Activated naive CD8-positive, alpha-beta T cell treated with anti-CD3 and anti-CD28 coated beads, Interleukin-2, amount 10 ng/mL, durations not matched to agents 7 days and 5 days (primary cell): Measurements from ENCODE around the gene CHD2. TPM values are rescaled to one million over a fixed set of nuclear protein-coding genes. Genes with fewer than 3 reads are reported as not detected.
"Not testable (repeated sequence)": the region's sequence is repeated elsewhere in the genome, so short reads cannot be mapped to it uniquely, and the experiment has no call there.

ENCODE experiments used
- ATAC-seq: fragments of 150-1000 bp; cut with Tn5 transposase; one replicate; pipeline ENCODE4 v1.10.0; 2021; ENCODE audit warnings: low read depth, moderate library complexity
- POLR2A ChIA-PET: fragments of 350-600 bp; sonication (Branson Sonifier 250); formaldehyde crosslinking; loops from one replicate; lab custom pipeline; 2021; ENCODE audit warnings: antibody characterized with exemption; lab: Charles Lee
- DNase-seq: peaks from one replicate; pipeline ENCODE4 v3.0.0; 2021
- H3K27ac Mint-ChIP-seq: one replicate; pipeline ENCODE4 v1.8.0; 2022; ENCODE audit warnings: mild to moderate bottlenecking, mixed read lengths
- H3K27me3 Mint-ChIP-seq: one replicate; pipeline ENCODE4 v1.8.0; 2022; ENCODE audit warnings: mild to moderate bottlenecking, moderate library complexity, mixed read lengths
- H3K36me3 Mint-ChIP-seq: one replicate; pipeline ENCODE4 v1.8.0; 2021; ENCODE audit warnings: mild to moderate bottlenecking, mixed read lengths
- H3K4me1 Mint-ChIP-seq: one replicate; pipeline ENCODE4 v1.8.0; 2021; ENCODE audit warnings: mixed read lengths
- H3K4me3 Mint-ChIP-seq: one replicate; pipeline ENCODE4 v1.8.0; 2022; ENCODE audit warnings: mild to moderate bottlenecking, moderate library complexity, mixed read lengths
- H3K9me3 Mint-ChIP-seq: one replicate; pipeline ENCODE4 v1.8.0; 2021; ENCODE audit warnings: mixed read lengths
- total RNA-seq, 2 experiments: library from RNA; stranded (reverse); gene quantifications; one replicate each; pipeline ENCODE4 v1.2.3, GENCODE V29; 2021

CHD2 gene
- total RNA-seq, 2 experiments from 2014 or later: 218 to 236 TPM

GRCh38 chr15:93055211-93055610 lies 155.1 kb downstream of the CHD2 start:
- no peaks in the 10 kb centered on the region for H3K27me3 Mint-ChIP-seq
- H3K9me3 Mint-ChIP-seq: no peaks in the 10 kb centered on the region
- no peak overlapping the region for H3K27ac Mint-ChIP-seq
- no peak overlapping the region for H3K4me3 Mint-ChIP-seq
- ATAC-seq (no peak), DNase-seq (no peak)
- H3K36me3 Mint-ChIP-seq: no peaks in the 10 kb centered on the region
- POLR2A ChIA-PET: no interaction called here
- no peaks in the 10 kb centered on the region for H3K4me1 Mint-ChIP-seq

- Mint-ChIP-seq H3K4me3 (no peak overlapping the region), H3K4me1 (no peaks in the 10 kb centered on the region), H3K27ac (no peak overlapping the region), H3K9me3 (no peaks in the 10 kb centered on the region), H3K27me3 (no peaks in the 10 kb centered on the region), H3K36me3 (no peaks in the 10 kb centered on the region)
- POLR2A ChIA-PET: no interaction called here
- no peak for ATAC-seq
- no peak for DNase-seq
Observed at GRCh38 chr15:93056836-93057235, 156.7 kb downstream of the CHD2 start.

GRCh38 chr15:93057618-93058017 lies 157.5 kb downstream of the CHD2 start:
- H3K9me3 Mint-ChIP-seq: no peaks in the 10 kb centered on the region
- POLR2A ChIA-PET: no interaction called here
- no peak overlapping the region for H3K27ac Mint-ChIP-seq
- ATAC-seq: no peak
- DNase-seq: no peak
- no peaks in the 10 kb centered on the region for H3K4me1 Mint-ChIP-seq
- H3K36me3 Mint-ChIP-seq: no peaks in the 10 kb centered on the region
- peaks cover 3% of the 10 kb centered on the region for H3K27me3 Mint-ChIP-seq
- no peak overlapping the region for H3K4me3 Mint-ChIP-seq

- Mint-ChIP-seq H3K36me3 (no peaks in the 10 kb centered on the region), H3K27ac (no peak overlapping the region), H3K4me1 (no peaks in the 10 kb centered on the region), H3K9me3 (no peaks in the 10 kb centered on the region), H3K4me3 (no peak overlapping the region), H3K27me3 (peaks cover 5% of the 10 kb centered on the region)
- DNase-seq: no peak
- POLR2A ChIA-PET: no interaction called here
- no peak for ATAC-seq
Observed at GRCh38 chr15:93058128-93058527, 158.0 kb downstream of the CHD2 start.

- no peaks in the 10 kb centered on the region for H3K36me3 Mint-ChIP-seq
- no peaks in the 10 kb centered on the region for H3K4me1 Mint-ChIP-seq
- ATAC-seq (no peak), DNase-seq (no peak)
- POLR2A ChIA-PET: no interaction called here
- H3K9me3 Mint-ChIP-seq: no peaks in the 10 kb centered on the region
- H3K27ac Mint-ChIP-seq: no peak overlapping the region
- H3K27me3 Mint-ChIP-seq: peaks cover 6% of the 10 kb centered on the region
- H3K4me3 Mint-ChIP-seq: no peak overlapping the region
Observed at GRCh38 chr15:93058904-93059427, 158.8 kb downstream of the CHD2 start.

GRCh38 chr15:93059442-93059841 lies 159.3 kb downstream of the CHD2 start:
- Mint-ChIP-seq H3K4me3 (no peak overlapping the region), H3K36me3 (no peaks in the 10 kb centered on the region), H3K9me3 (no peaks in the 10 kb centered on the region), H3K4me1 (no peaks in the 10 kb centered on the region), H3K27ac (no peak overlapping the region), H3K27me3 (peaks cover 11% of the 10 kb centered on the region)
- POLR2A ChIA-PET: no interaction called here
- DNase-seq: no peak
- no peak for ATAC-seq

GRCh38 chr15:93060336-93061248 lies 160.5 kb downstream of the CHD2 start:
- Mint-ChIP-seq H3K27me3 (peaks cover 13% of the 10 kb centered on the region), H3K27ac (no peak overlapping the region), H3K4me1 (no peaks in the 10 kb centered on the region), H3K9me3 (no peaks in the 10 kb centered on the region), H3K36me3 (no peaks in the 10 kb centered on the region), H3K4me3 (no peak overlapping the region)
- no peak for DNase-seq
- POLR2A ChIA-PET: no interaction called here
- no peak for ATAC-seq

GRCh38 chr15:93062628-93063261 lies 162.6 kb downstream of the CHD2 start:
- peaks cover 17% of the 10 kb centered on the region for H3K27me3 Mint-ChIP-seq
- H3K4me1 Mint-ChIP-seq, H3K4me3 Mint-ChIP-seq, H3K9me3 Mint-ChIP-seq, ATAC-seq, H3K36me3 Mint-ChIP-seq, H3K27ac Mint-ChIP-seq, DNase-seq, POLR2A ChIA-PET: not testable (repeated sequence)

- ATAC-seq (no peak), DNase-seq (no peak)
- Mint-ChIP-seq H3K4me1 (no peaks in the 10 kb centered on the region), H3K27ac (no peak overlapping the region), H3K9me3 (no peaks in the 10 kb centered on the region), H3K4me3 (no peak overlapping the region), H3K36me3 (no peaks in the 10 kb centered on the region), H3K27me3 (peaks cover 17% of the 10 kb centered on the region)
- POLR2A ChIA-PET: no interaction called here
Observed at GRCh38 chr15:93063262-93063671, 163.1 kb downstream of the CHD2 start.

GRCh38 chr15:93063796-93064690 lies 163.9 kb downstream of the CHD2 start:
- H3K36me3 Mint-ChIP-seq: no peaks in the 10 kb centered on the region
- H3K4me1 Mint-ChIP-seq: no peaks in the 10 kb centered on the region
- POLR2A ChIA-PET: no interaction called here
- H3K4me3 Mint-ChIP-seq: no peak overlapping the region
- H3K27ac Mint-ChIP-seq: no peak overlapping the region
- H3K9me3 Mint-ChIP-seq: no peaks in the 10 kb centered on the region
- no peak for DNase-seq
- ATAC-seq: no peak
- peaks cover 17% of the 10 kb centered on the region for H3K27me3 Mint-ChIP-seq

GRCh38 chr15:93065641-93066045 lies 165.5 kb downstream of the CHD2 start:
- DNase-seq: no peak
- Mint-ChIP-seq H3K36me3 (no peaks in the 10 kb centered on the region), H3K27me3 (peaks cover 22% of the 10 kb centered on the region), H3K27ac (no peak overlapping the region), H3K4me3 (no peak overlapping the region), H3K4me1 (no peaks in the 10 kb centered on the region), H3K9me3 (no peaks in the 10 kb centered on the region)
- no peak for ATAC-seq
- POLR2A ChIA-PET: no interaction called here

- no peaks in the 10 kb centered on the region for H3K4me1 Mint-ChIP-seq
Observed at GRCh38 chr15:93066224-93066681, 166.1 kb downstream of the CHD2 start.

More at GRCh38 chr15:93066224-93066681, 166.1 kb downstream of the CHD2 start:
- H3K36me3 Mint-ChIP-seq: no peaks in the 10 kb centered on the region
- ATAC-seq (no peak), DNase-seq (no peak)
- POLR2A ChIA-PET: no interaction called here
- no peaks in the 10 kb centered on the region for H3K9me3 Mint-ChIP-seq
- no peak overlapping the region for H3K4me3 Mint-ChIP-seq
- H3K27me3 Mint-ChIP-seq: peaks cover 28% of the 10 kb centered on the region
- H3K27ac Mint-ChIP-seq: no peak overlapping the region
